Globus pallidus (tissue), 1 donor: ENCODE data around the gene TNFRSF17.
"Not testable (repeated sequence)": the region's sequence is repeated elsewhere in the genome, so short reads cannot be mapped to it uniquely, and the experiment has no call there.

Experiments
- DNase-seq: peaks from one replicate; pipeline ENCODE4 v3.0.0-alpha.2; 2015; ENCODE audit warnings: low spot score

TNFRSF17 gene

GRCh38 chr16:11970292-11970691 lies 5.3 kb downstream of the TNFRSF17 start:
- DNase-seq, result not testable (repeated sequence)

- DNase-seq, result no peak
Observed at GRCh38 chr16:11972128-11972527, 7.1 kb downstream of the TNFRSF17 start.

GRCh38 chr16:11973070-11973469 lies 8.1 kb downstream of the TNFRSF17 start:
- no peak for DNase-seq

DNA sequence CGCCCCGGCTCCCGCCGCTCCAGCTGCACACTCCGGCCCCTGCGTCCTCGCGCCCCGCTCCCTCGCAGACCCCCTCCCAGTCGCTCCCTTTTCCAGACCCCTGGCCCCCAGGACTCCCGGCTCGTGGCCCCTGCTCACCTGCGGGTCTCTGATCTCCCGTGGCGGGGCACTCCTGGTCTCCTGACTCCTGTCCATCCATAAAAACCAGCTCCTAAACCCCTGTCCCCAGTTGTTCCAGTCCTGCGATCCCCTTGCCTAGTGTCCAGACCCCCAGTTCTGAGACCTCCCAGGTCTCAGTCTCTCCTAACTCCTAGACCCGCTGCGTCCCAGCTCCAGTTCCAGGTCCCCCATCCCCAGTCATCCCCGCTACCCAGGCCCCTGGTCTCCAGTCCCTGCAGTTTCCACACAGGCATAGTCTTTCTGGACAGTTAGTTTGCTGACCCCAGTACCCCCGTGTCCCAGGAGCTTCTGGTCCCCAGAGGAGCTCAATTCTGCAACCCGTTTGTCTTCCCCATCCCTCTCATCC lies 11.9 kb downstream of the TNFRSF17 start:
- DNase-seq, result no peak

- DNase-seq, result no peak
Observed at GRCh38 chr16:11977376-11978041, 12.5 kb downstream of the TNFRSF17 start.

DNA sequence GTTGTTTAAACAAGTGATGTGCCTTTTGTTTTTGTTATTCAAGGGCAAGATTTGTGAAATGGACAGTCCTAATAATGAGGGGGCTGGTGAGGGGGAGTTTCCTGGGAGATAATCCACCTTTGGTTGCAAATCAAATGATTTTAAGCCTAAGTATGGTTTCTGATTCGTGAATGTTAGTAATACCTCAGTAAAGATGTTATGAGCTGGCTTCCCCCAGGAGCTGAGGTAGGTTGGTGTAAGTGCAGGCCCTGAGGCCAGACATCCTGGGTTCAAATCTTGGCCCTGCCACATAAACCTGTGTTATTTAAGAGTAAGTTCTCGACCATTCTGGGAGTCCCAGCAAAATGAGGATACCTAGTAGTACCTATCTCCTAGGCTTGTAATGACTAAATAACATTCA lies 13.1 kb downstream of the TNFRSF17 start:
- no peak for DNase-seq

DNA sequence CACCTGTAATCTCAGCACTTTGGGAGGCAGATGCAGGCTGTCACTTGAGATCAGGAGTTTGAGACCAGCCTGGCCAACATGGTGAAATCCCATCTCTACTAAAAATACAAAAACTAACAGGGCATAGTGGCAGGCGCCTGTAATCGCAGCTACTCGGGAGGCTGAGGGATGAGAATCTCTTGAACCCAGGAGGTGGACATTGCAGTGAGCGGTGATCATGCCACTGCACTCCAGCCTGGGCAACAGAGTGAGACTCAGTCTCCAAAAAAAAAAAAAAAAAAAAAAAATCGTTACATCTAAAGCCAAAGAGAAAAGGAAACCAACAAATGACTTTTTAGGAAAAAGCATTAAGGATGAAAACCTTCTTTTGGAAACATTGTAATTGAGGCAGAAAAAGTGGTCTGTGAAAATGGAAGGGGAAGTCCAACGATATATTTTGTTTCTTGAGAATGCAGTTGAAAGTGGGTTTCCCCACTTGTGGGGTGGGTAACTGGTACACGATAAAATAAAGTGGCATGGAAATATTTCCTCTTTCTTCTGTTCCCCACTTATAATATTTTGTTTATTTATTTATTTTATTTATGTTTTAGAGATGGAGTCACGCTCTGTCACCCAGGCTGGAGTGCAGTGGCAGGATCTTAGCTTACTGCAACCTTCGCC lies 14.1 kb downstream of the TNFRSF17 start:
- no peak for DNase-seq

- no peak for DNase-seq
Observed at GRCh38 chr16:11980136-11980844, 15.3 kb downstream of the TNFRSF17 start.

- DNase-seq, result no peak
Observed at GRCh38 chr16:11985250-11985649, 20.2 kb downstream of the TNFRSF17 start.

- no peak for DNase-seq
Observed at GRCh38 chr16:11986521-11987057, 21.6 kb downstream of the TNFRSF17 start.

DNA sequence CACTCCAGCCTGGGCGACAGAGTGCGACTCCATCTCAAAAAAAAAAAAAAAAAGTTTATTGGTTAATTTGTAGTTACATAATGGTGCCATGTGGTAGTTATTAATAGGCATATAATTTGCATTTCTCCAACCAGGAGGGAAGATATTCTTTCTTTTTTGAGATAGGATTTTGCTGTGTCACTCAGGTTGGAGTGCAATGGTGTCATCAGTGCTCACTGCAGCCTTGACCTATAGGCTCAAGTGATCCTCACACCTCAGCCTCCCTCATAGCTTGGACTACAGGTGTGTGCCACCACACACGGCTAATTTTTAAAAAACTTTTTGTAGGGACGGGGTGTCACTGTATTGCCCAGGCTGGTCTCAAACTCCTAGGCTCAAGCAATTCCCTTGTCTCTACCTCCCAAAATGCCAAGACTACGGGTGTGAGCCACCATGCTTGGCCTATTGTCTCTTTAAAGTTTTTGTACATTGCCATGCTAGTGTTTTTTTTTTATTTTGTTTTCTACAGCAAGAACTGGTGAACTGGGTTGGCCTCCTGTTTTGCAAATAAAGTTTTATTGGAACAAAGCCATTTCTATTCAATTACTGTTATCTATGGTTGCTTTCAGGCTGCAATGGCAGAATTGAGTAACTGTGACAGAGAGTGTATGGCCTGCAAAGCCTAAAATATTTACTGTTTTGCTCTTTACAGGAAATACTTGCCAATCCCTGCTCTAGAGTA lies 23.4 kb downstream of the TNFRSF17 start:
- no peak for DNase-seq

DNA sequence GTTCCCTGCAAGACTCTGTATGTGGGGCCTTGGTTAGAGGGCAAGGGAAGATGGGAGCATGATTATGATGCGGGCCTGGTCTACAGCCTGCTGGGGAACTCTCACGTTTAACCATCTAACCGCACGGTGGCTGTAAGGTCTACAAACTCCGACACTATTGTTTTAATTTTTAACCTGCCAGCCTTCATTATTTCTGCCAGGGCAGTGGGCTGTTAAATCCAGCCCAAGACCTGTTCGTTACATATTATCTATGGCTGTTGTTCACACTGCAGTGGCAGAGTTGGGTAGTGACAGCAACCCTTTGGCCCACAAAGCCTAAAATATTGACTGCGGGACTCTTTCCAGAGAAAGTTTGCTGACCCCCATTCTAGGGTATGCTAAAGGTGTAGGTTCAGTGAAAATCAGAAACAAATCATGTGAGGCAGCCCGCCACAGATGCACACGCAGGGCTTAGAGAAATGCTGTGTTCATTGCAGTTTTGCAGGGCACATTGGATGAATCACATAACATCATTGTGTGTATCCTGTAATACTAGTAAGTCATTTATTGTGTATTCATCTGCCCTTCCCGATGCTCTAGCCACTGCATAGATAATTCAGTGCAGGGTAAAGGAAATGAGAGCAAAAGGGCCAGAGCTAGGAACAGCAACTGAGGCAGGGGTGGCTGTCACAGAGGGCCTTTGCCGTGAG lies 25.8 kb downstream of the TNFRSF17 start:
- DNase-seq, result no peak

DNA sequence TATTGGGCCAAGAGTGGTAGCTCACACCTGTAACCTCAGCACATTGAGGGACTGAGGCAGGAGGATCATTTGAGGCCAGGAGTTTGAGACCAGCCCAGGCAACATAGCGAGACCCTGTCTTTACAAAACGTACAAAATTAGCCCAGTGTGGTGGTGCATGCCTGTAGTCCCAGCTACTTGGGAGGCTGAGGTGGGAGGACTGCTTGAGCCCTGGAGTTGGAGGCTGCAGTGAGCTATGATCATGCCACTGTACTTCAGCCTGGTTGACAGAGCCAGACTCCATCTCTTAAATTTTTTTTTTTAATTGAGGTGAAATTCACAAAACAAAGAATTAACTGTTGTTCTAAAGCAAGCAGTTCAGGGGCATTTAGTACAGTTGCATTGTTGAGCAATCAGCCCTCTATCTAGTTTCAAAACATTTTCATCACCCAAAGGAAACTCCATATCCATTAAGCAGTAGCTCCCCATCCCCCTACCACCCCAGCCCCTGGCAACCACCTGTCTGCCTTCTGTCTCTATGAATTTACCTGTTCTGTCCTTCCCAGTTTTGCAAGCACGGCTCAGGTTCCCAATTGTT lies 27.1 kb downstream of the TNFRSF17 start:
- no peak for DNase-seq

GRCh38 chr16:11992586-11993524 lies 27.8 kb downstream of the TNFRSF17 start:
- no peak for DNase-seq

DNA sequence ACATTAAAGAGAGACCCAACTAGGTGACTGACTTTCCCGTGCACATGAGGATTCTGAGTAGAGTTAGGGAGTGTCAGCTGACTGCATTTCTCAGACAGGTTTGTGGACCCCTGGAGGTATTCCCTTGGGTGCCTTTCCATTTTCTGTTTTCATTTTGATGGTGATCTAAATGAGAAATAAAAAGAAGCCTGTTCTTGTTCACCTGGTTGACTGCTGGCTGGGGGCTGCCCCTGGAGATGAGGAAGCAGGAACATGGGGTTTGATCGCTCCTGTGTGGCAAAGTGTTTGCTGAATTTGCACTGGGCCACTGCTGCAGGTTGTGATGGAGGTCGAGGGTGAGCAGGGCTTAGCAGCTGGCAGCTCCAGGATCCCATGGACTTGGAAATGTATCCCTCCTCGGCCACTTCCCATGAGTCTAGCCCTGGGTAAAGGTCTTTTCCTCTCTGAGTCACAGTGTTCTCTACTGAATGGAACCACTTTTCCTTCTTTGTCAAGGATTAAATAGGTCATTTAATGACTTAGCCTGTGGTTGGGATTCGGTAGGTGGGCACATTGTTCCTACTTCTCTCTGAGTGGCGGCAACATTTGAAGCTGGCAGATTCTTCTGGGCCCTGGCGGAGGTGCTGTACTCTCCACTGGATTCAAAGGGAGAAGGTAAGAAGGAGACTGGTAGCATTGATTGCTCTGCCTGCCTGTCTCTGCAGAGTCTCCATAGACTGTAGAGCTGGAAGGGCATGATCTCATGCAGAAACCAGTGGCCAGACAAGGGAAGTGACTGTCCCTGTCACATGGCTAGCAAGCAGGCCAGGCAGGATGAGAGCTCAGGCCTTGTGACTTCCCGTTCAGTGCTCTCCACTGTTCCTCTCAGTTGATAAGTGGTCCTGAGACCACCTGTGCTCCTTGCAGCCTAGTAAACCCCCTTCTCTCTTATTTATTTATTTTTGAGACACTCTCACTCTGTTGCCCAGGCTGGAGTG lies 29.4 kb downstream of the TNFRSF17 start:
- peak; percentile 87 for DNase-seq

GRCh38 chr16:11996433-11997330 lies 31.7 kb downstream of the TNFRSF17 start:
- DNase-seq, result no peak

DNA sequence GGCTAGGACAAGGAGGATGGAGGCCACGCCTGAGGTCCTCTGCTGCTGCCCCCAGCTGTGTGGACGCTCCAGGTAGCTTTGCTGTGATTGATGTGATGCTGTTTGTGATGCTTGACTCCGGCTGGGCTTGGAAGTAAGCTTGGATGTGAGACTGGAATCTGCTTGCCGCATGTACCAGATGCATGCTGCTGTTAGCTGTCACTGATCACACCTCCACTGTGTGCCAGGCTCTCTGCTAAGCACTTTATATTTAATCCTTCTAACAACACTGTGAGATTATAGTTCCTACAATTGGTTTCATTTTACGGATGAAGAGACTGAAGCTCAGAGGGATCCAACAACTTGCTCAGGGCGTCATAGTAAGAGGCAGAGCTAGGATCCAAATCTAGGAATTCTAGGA lies 35.0 kb downstream of the TNFRSF17 start:
- no peak for DNase-seq
